Measurements from ENCODE around the gene CEP89.

GRCh38 chr19:32881766-32882165 lies 90.0 kb downstream of the CEP89 start:
- no peak for TF ChIP-seq CTCF (conservative IDR thresholded peaks at IDR 0.05; ENCODE audit: low read depth, low read length)
- TF ChIP-seq FOS (IDR thresholded peaks at IDR 0.05; ENCODE audit: low read depth, low read length), result no peak
- no peak for TF ChIP-seq MAFK (IDR thresholded peaks at IDR 0.05; ENCODE audit: low read depth, low read length)
- TF ChIP-seq POLR2A (IDR thresholded peaks at IDR 0.05; ENCODE audit: low read depth, low read length), result no peak
- no peak for TF ChIP-seq BHLHE40 (IDR thresholded peaks at IDR 0.05; ENCODE audit: low read depth, low read length)
- TF ChIP-seq RAD21 (IDR thresholded peaks at IDR 0.05; ENCODE audit: low read length), result no peak
- TF ChIP-seq SMC3 (IDR thresholded peaks at IDR 0.05; ENCODE audit: low read depth, low read length), result no peak
- TF ChIP-seq CEBPB (IDR thresholded peaks at IDR 0.05; ENCODE audit: low read depth, low read length), result no peak
- no peak for TF ChIP-seq ELK1 (IDR thresholded peaks at IDR 0.05; ENCODE audit: borderline replicate concordance, low read depth, low read length)
- TF ChIP-seq USF2 (IDR thresholded peaks at IDR 0.05; ENCODE audit: low read depth, low read length), result no peak
- no peak for TF ChIP-seq MAZ (IDR thresholded peaks at IDR 0.05; ENCODE audit: borderline replicate concordance, low read depth, low read length)
- no peak for TF ChIP-seq MXI1 (IDR thresholded peaks at IDR 0.05; ENCODE audit: borderline replicate concordance, low read depth, low read length)

Measured in IMR-90 (cell line).